Vagina (tissue), 2 donors: ENCODE measurements around the gene ARFRP1. TPM values are rescaled to one million over a fixed set of nuclear protein-coding genes. Genes with fewer than 3 reads are reported as not detected.

ENCODE experiments used
- DNase-seq, 2 donors: peaks; one replicate each; pipeline ENCODE4 v3.0.0-alpha.2; 2017; ENCODE audit errors: extremely low spot score in 2 of 2
- H3K27ac ChIP-seq: fragments of 200-600 bp; sonication (generic); one replicate; pipeline ENCODE4 v1.5.1; 2019
- H3K27me3 ChIP-seq: fragments of 200-600 bp; sonication (generic); one replicate; pipeline ENCODE4 v1.5.1; 2019
- H3K36me3 ChIP-seq, 2 donors: fragments of 200-600 bp; sonication (generic); one replicate each; pipeline ENCODE4 v1.5.1; 2017 to 2019
- H3K4me1 ChIP-seq: fragments of 200-600 bp; sonication (generic); one replicate; pipeline ENCODE4 v1.5.1; 2019
- H3K4me3 ChIP-seq, 2 donors: fragments of 200-600 bp; sonication (generic); 1 replicate in 1 of 2; 2 replicates in 1 of 2; pipeline ENCODE4 v1.5.1; 2016 to 2019
- H3K9me3 ChIP-seq: fragments of 200-600 bp; sonication (generic); one replicate; pipeline ENCODE4 v1.5.1; 2019
- CTCF ChIP-seq, 3 experiments: fragments of 450-650 bp in 2 of 3; fragments of 200-600 bp in 1 of 3; sonication (generic) in 1 of 3; IDR thresholded peaks; one replicate each; pipeline ENCODE4 v1.5.1; 2017 to 2019; ENCODE audit warnings: antibody characterized with exemption in 3 of 3, mild to moderate bottlenecking in 2 of 3, moderate library complexity in 2 of 3
- POLR2A ChIP-seq, 2 donors: fragments of 450-650 bp; IDR thresholded peaks; one replicate each; pipeline ENCODE4 v1.6.1; 2017; ENCODE audit warnings: antibody characterized with exemption in 2 of 2, mild to moderate bottlenecking in 2 of 2, moderate library complexity in 2 of 2
- POLR2AphosphoS5 ChIP-seq, 2 donors: sonication (generic); formaldehyde crosslinking; IDR thresholded peaks; one replicate each; pipeline ENCODE4 v1.9.0; 2017; ENCODE audit warnings: antibody characterized with exemption in 2 of 2, mild to moderate bottlenecking in 2 of 2, low read depth in 1 of 2; ENCODE audit not compliant: insufficient read depth in 1 of 2
- intact Hi-C: fragments of 100-400 bp; cut with DNase I; formaldehyde crosslinking; loops from one replicate; pipeline ENCODE4 v1.15.1; 2023
- total RNA-seq: library from RNA; depleted of rRNA; stranded (reverse); fragments of >200 nt; gene quantifications from one replicate; pipeline ENCODE4 v1.2.3, GENCODE V29; 2016

Gene ARFRP1
- total RNA-seq, 1 donor from 2014 or later = 30.9 TPM

GRCh38 chr20:63656451-63656850 lies 51.3 kb downstream of the ARFRP1 start:
- Histone ChIP-seq H3K27ac (no peak overlapping the region), H3K27me3 (no peaks in the 10 kb centered on the region), H3K4me1 (peaks cover 43% of the 10 kb centered on the region), H3K9me3 (no peaks in the 10 kb centered on the region), H3K4me3 (no peak overlapping the region), H3K36me3 (peaks cover 0 to 6% of the 10 kb centered on the region in 2 donors)
- DNase-seq = no peak
- intact Hi-C loops = no loop called here
- TF ChIP-seq POLR2AphosphoS5 (IDR thresholded peaks at IDR 0.05; ENCODE audit: insufficient read depth in 1 of 2, low read depth in 1 of 2) = no peak
- TF ChIP-seq CTCF (IDR thresholded peaks at IDR 0.05) = no peak
- TF ChIP-seq POLR2A (IDR thresholded peaks at IDR 0.05) = no peak

DNA sequence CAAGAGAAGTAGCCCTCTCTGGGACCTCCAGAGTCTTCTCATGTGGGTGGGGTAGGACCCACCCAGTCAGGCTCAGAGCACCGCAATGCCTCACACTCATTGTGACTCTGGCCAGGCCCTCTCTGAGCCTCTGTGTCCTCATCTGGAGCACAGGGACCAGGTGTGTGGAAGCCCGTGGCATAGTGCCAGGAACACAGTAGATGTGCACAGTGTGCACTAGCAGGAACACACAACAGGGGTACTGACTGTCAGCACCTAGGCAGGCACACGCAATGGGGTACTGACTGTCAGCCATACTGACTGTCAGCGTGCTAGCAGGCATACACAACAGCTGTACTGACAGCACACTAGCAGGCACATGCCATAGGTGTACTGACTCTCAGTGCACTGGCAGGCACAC lies 52.5 kb downstream of the ARFRP1 start:
- intact Hi-C loops = no loop called here
- no peak overlapping the region for H3K4me3 ChIP-seq
- H3K36me3 ChIP-seq = no peaks in the 10 kb centered on the region
- no peaks in the 10 kb centered on the region for H3K9me3 ChIP-seq
- DNase-seq = no peak
- no peak for TF ChIP-seq CTCF (IDR thresholded peaks at IDR 0.05)
- TF ChIP-seq POLR2A (IDR thresholded peaks at IDR 0.05) = no peak
- TF ChIP-seq POLR2AphosphoS5 (IDR thresholded peaks at IDR 0.05; ENCODE audit: insufficient read depth in 1 of 2, low read depth in 1 of 2) = no peak
- peaks cover 47% of the 10 kb centered on the region for H3K4me1 ChIP-seq
- no peak overlapping the region for H3K27ac ChIP-seq
- no peaks in the 10 kb centered on the region for H3K27me3 ChIP-seq

DNA sequence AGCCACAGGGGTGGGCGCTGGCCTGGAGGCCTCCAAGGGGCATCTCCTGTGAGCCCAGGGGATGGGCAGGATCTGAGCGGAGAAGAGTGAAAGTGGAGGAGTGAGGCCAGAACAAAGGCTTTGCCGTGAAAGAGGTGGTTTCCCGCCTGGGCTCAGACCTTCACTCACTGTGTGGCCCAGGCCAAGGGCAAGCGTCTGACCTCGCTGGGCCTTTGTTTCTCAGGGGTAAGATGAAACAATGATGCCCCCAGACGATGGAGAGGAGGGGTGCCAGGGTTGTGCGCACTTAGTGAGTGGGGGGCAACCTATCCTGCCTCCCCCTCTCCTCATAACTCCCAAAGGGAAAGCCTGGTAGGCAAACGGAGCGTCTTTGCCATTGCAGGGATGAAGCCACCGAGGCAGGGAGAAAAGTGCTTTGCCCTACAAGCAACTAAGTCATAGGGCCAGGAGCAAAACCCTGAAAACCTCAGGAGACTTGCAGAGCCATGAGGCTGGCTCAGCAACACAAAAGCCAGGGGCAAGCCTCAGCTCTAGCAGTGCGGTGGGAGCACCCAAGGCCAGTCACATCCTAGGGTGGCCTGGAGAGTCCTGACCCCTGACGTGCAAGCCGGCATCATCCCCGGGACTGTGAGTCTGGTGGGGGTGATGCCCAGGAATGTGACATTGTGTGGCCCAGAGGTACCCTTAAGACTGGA lies 53.7 kb downstream of the ARFRP1 start:
- TF ChIP-seq POLR2A (IDR thresholded peaks at IDR 0.05) (no peak), POLR2AphosphoS5 (IDR thresholded peaks at IDR 0.05; ENCODE audit: insufficient read depth in 1 of 2, low read depth in 1 of 2) (no peak), CTCF (IDR thresholded peaks at IDR 0.05) (no peak)
- H3K4me1 ChIP-seq = peaks cover 42% of the 10 kb centered on the region
- H3K4me3 ChIP-seq = peak overlapping the region; percentile 52 to 81
- peak overlapping the region; percentile 74 for H3K27ac ChIP-seq
- no peak for DNase-seq
- H3K9me3 ChIP-seq = no peaks in the 10 kb centered on the region
- intact Hi-C loops = no loop called here
- H3K27me3 ChIP-seq = no peaks in the 10 kb centered on the region
- H3K36me3 ChIP-seq = no peaks in the 10 kb centered on the region

- Histone ChIP-seq H3K9me3 (no peaks in the 10 kb centered on the region), H3K4me3 (peak within 1 kb of the TSS; percentile 52 to 81), H3K27ac (peak within 1 kb of the TSS; percentile 74), H3K36me3 (no peaks in the 10 kb centered on the region), H3K4me1 (peaks cover 37% of the 10 kb centered on the region), H3K27me3 (no peaks in the 10 kb centered on the region)
- TF ChIP-seq POLR2AphosphoS5 (IDR thresholded peaks at IDR 0.05; ENCODE audit: insufficient read depth in 1 of 2, low read depth in 1 of 2) (peak in 1 of 2 donors; percentile 62), POLR2A (IDR thresholded peaks at IDR 0.05) (peak in 1 of 2 donors; percentile 12), CTCF (IDR thresholded peaks at IDR 0.05) (no peak)
- intact Hi-C loops = no loop called here
- no peak for DNase-seq
Observed at GRCh38 chr20:63653041-63653973, 54.5 kb downstream of the ARFRP1 start, which contains the start of gene STMN3. TSS of gene STMN3 (minus strand) at chr20:63653424. CDS start at chr20:63653345, 79 bp downstream.
